GM12878 (cell line): Measurements from ENCODE around the gene NT5DC4. TPM values are rescaled to one million over a fixed set of nuclear protein-coding genes. Genes with fewer than 3 reads are reported as not detected.

ENCODE experiments used
- ATAC-seq: fragments of 200-7000 bp; cut with Tn5 transposase; 3 replicates; pipeline ENCODE4 v1.9.1; 2020; ENCODE audit warnings: mild to moderate bottlenecking, moderate library complexity
- BruUV-seq: library from RNA; stranded (reverse); fragments of 400-500 nt; replicated peaks from 2 replicates; lab custom pipeline; 2021; lab: Mats Ljungman, UMichigan
- CTCF ChIA-PET: fragments of 300-600 bp; sonication (Branson Sonifier 250); formaldehyde crosslinking; extraction: SDS; loops from one replicate; lab custom pipeline; 2021; ENCODE audit warnings: inconsistent platforms; lab: Yijun Ruan, JAX
- POLR2A ChIA-PET: fragments of 350-600 bp; formaldehyde crosslinking; extraction: SDS; loops from one replicate; lab custom pipeline; 2021; ENCODE audit warnings: inconsistent platforms; lab: Charles Lee
- RAD21 ChIA-PET: fragments of 300-600 bp; sonication (Branson Sonifier 250); formaldehyde crosslinking; loops from one replicate; lab custom pipeline; 2023; ENCODE audit warnings: antibody characterized with exemption; ENCODE audit not compliant: unreplicated experiment; lab: Charles Lee
- SMC1A ChIA-PET: fragments of 300-600 bp; sonication (Branson Sonifier 250); formaldehyde crosslinking; loops from one replicate; lab custom pipeline; 2023; ENCODE audit not compliant: unreplicated experiment, uncharacterized antibody; lab: Charles Lee
- DNase-seq: peaks from one replicate; pipeline ENCODE4 v3.0.0-alpha.2; 2011; ENCODE audit warnings: low read depth, low spot score
- FAIRE-seq: peaks from 3 replicates; lab custom pipeline; 2011; peaks lifted over from hg19 to GRCh38; lab: Jason Lieb, UNC
- H2AFZ ChIP-seq: 2 replicates; pipeline ENCODE4 v1.6.0; 2011; ENCODE audit warnings: low read depth, low read length, control low read depth; ENCODE audit not compliant: control insufficient read depth
- H3K27ac ChIP-seq: 2 replicates; pipeline ENCODE4 v1.5.1; 2011; ENCODE audit warnings: control low read depth; ENCODE audit not compliant: control insufficient read depth, insufficient read depth
- H3K27me3 ChIP-seq, 2 experiments: replicated peaks in 1 of 2; 2 replicates each; pipeline versions ENCODE4 v1.6.0 to v1.6.1; 2011; ENCODE audit warnings: low read length in 1 of 2; ENCODE audit not compliant: control insufficient read depth in 2 of 2, insufficient read depth in 2 of 2
- H3K36me3 ChIP-seq, 2 experiments: 2 replicates each; pipeline ENCODE4 v1.5.1; 2011; ENCODE audit warnings: low read length in 1 of 2; ENCODE audit not compliant: control insufficient read depth in 2 of 2, insufficient read depth in 2 of 2
- H3K4me1 ChIP-seq: 2 replicates; pipeline ENCODE4 v1.6.1; 2011; ENCODE audit warnings: mild to moderate bottlenecking, low read length, moderate library complexity, mixed read lengths; ENCODE audit not compliant: control insufficient read depth, insufficient read depth
- H3K4me2 ChIP-seq: 2 replicates; pipeline ENCODE4 v1.6.0; 2011; ENCODE audit warnings: control low read depth; ENCODE audit not compliant: control insufficient read depth, insufficient read depth
- H3K4me3 ChIP-seq: fragments of 200-600 bp; sonication (generic); 2 replicates; pipeline ENCODE4 v1.5.1; 2016
- H3K79me2 ChIP-seq: 2 replicates; pipeline ENCODE4 v1.6.0; 2011; ENCODE audit warnings: low read length; ENCODE audit not compliant: control insufficient read depth, insufficient read depth
- H3K9ac ChIP-seq: 2 replicates; pipeline ENCODE4 v1.8.0; 2011; ENCODE audit warnings: low read length, control low read depth, mixed read lengths; ENCODE audit not compliant: control insufficient read depth, insufficient read depth
- H3K9me3 ChIP-seq: replicated peaks from 3 replicates; pipeline ENCODE4 v1.5.1; 2011; ENCODE audit warnings: mild to moderate bottlenecking, low read length; ENCODE audit not compliant: control insufficient read depth, insufficient read depth
- H4K20me1 ChIP-seq: 2 replicates; pipeline ENCODE4 v1.6.0; 2011; ENCODE audit not compliant: control insufficient read depth, insufficient read depth
- CUX1 ChIP-seq: IDR thresholded peaks from 2 replicates; pipeline ENCODE4 v1.6.1; 2012; ENCODE audit warnings: improper control_type of control experiment, low read depth, low read length; ENCODE audit not compliant: insufficient replicate concordance
- EP300 ChIP-seq, 2 experiments: fragments of 150-350 bp in 1 of 2; IDR thresholded peaks; 2 replicates each; pipeline ENCODE4 v1.6.1; 2011 to 2012; ENCODE audit warnings: low read depth in 2 of 2, low read length in 2 of 2, borderline replicate concordance in 1 of 2, improper control_type of control experiment in 1 of 2, inconsistent platforms in 1 of 2; ENCODE audit not compliant: control insufficient read depth in 1 of 2
- FOXM1 ChIP-seq: IDR thresholded peaks from 2 replicates; pipeline ENCODE4 v1.6.1; 2012; ENCODE audit warnings: low read depth, mild to moderate bottlenecking, inconsistent platforms, low read length, moderate library complexity
- KAT2A ChIP-seq: conservative IDR thresholded peaks from 2 replicates; pipeline ENCODE4 v1.6.1; 2011; ENCODE audit warnings: low read depth, low read length; ENCODE audit not compliant: control insufficient read depth
- STAT3 ChIP-seq: IDR thresholded peaks from 2 replicates; pipeline ENCODE4 v1.6.1; 2011; ENCODE audit warnings: low read depth, low read length, improper control_type of control experiment
- YY1 ChIP-seq: IDR thresholded peaks from 2 replicates; pipeline ENCODE4 v1.6.1; 2011; ENCODE audit warnings: low read depth, mild to moderate bottlenecking, low read length
- WGBS: methylation state at CpG from one replicate; pipeline ENCODE4 v1.1.6; 2016; ENCODE audit warnings: low lambda C conversion rate; ENCODE audit not compliant: insufficient replicate concordance, insufficient coverage; ENCODE audit errors: missing lambda C conversion rate; 5-methylcytosine and 5-hydroxymethylcytosine counted together
- in situ Hi-C: fragments of 300-500 bp; cut with MboI; formaldehyde crosslinking; loops from 9 replicates; pipeline ENCODE4 v1.14.3; 2018; ENCODE audit warnings: mixed read lengths
- intact Hi-C: fragments of 100-400 bp; cut with micrococcal nuclease; formaldehyde crosslinking; loops from one replicate; pipeline ENCODE4 v1.14.2; 2022; ENCODE audit not compliant: unreplicated experiment
- polyA plus RNA-seq, 11 experiments: library from polyadenylated mRNA; depleted of rRNA in 4 of 11; unstranded in 6 of 11; stranded (reverse) in 5 of 11; fragments of >200 nt; fragmentation: Nextera tagmentation in 4 of 11; fragmentation: Illumina TruSeq in 1 of 11; extraction: Ambion mirVana in 4 of 11; extraction: Trizol in 1 of 11; gene quantifications; 1 replicate in 1 of 11; 2 replicates in 10 of 11; pipeline versions ENCODE4 v1.2.1 to v1.2.3, GENCODE V29; 2011 to 2016; ENCODE audit warnings: inconsistent platforms in 2 of 11, missing spikeins in 2 of 11, low read depth in 1 of 11
- total RNA-seq, 4 experiments: library from RNA; depleted of rRNA in 3 of 4; stranded (reverse); fragments of >200 nt in 3 of 4; fragmentation: Illumina TruSeq in 1 of 4; extraction: Trizol in 1 of 4; gene quantifications; 2 replicates each; pipeline versions ENCODE4 v1.2.1 to v1.2.3, GENCODE V29; 2013 to 2021

The NT5DC4 gene
- total and polyA plus RNA-seq, 10 of the 15 experiments (the other 5 are each of a cell fraction or from before 2014, with no cell fraction given), result 0.04 to 2.6 (median 0.32) TPM; not detected in 2

DNA sequence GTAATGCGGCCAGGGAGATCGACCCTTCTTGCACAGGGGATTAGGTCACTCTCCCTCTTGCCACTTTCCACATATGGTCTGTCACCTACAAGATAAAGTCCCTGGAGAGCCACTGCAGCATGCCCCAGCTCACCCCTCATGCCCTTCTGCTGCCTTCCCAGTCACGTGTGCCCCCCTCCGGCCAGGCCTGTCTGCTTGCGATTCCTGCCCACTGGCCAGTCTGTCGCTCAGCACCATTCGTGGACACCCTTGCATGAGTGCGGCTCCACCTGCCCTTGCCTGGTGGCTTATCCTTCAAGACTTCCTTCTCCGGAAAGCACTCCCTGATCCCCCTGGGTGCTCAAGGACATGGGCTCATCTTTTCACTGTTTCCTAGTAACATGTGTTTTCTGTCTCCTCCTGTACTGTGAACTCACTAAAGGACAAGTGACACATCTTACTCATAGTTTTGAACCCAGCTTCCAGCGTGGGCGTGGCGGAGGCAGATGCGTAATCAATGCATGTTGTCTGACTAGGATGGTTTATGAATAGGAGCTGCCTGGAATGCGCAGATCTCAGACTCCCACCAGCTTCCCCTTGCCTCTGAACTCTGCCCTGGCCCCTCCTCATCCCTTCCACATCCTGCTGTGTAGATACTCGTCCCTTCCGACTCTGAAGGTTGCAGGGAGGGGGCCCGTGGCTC lies 7.8 kb upstream of the NT5DC4 start:
- Histone ChIP-seq H3K79me2 (no peaks in the 10 kb centered on the region), H3K9me3 (no peaks in the 10 kb centered on the region), H2AFZ (no peak overlapping the region), H3K4me2 (no peak overlapping the region), H3K4me1 (peaks cover 20% of the 10 kb centered on the region)
- WGBS, result 75% methylated on average over 17 of the region's 17 CpGs
- no TSS peak for BruUV-seq
- RAD21 ChIA-PET, result interaction anchor here (1.1 to 3.4 kb wide), 6 partner anchors 12 to 86 kb away, joined by 3 to 20 read pairs (median 6); no protein-coding TSS in a partner anchor
- CTCF ChIA-PET, result interaction anchor here (0.9 to 3.1 kb wide), 6 partner anchors 12 to 113 kb away, joined by 4 to 27 read pairs (median 6); partner anchors contain the start of gene SLC20A1
- FAIRE-seq (no peak), DNase-seq (no peak)
- POLR2A ChIA-PET, result interaction anchor here (0.7 to 2.4 kb wide), 7 partner anchors 9 to 83 kb away, joined by 3 to 9 read pairs (median 3); no protein-coding TSS in a partner anchor
- no peak for TF ChIP-seq FOXM1
- TF ChIP-seq CUX1, result no peak
- TF ChIP-seq KAT2A, result no peak
- no peak for TF ChIP-seq YY1
- TF ChIP-seq EP300 (IDR thresholded peaks at IDR 0.05; ENCODE audit: borderline replicate concordance in 1 of 2, control insufficient read depth in 1 of 2, low read depth in 2 of 2, low read length in 2 of 2), result no peak
- no peak for TF ChIP-seq STAT3
- TF ChIP-seq, all 136 proteins: peak for 0
- intact Hi-C loops (no loop called here), in situ Hi-C loops (no loop called here)
- H3K9ac ChIP-seq, result no peak overlapping the region
- H3K4me3 ChIP-seq, result no peak overlapping the region
- SMC1A ChIA-PET, result interaction anchor here (0.9 to 3.4 kb wide), 4 partner anchors 13 to 82 kb away, joined by 3 to 19 read pairs (median 7); no protein-coding TSS in a partner anchor
- H3K36me3 ChIP-seq, result no peaks in the 10 kb centered on the region; a peak in 1 of 4 replicates
- H3K27ac ChIP-seq, result no peak overlapping the region
- no peaks in the 10 kb centered on the region for H4K20me1 ChIP-seq
- H3K27me3 ChIP-seq, result no peaks in the 10 kb centered on the region
- ATAC-seq, result no peak
